HG03159 (cell line): ENCODE measurements around the gene CCDC74A.
"Not testable (repeated sequence)": the region's sequence is repeated elsewhere in the genome, so short reads cannot be mapped to it uniquely, and the experiment has no call there.

Experiments used
- ATAC-seq: cut with Tn5 transposase; IDR thresholded peaks from one replicate; pipeline ENCODE4 v1.9.1; 2021; ENCODE audit warnings: mild to moderate bottlenecking, moderate library complexity; ENCODE audit not compliant: unreplicated experiment

The CCDC74A gene

GRCh38 chr2:131498321-131498973 lies 29.2 kb upstream of the CCDC74A start:
- peak; percentile 79 for ATAC-seq

DNA sequence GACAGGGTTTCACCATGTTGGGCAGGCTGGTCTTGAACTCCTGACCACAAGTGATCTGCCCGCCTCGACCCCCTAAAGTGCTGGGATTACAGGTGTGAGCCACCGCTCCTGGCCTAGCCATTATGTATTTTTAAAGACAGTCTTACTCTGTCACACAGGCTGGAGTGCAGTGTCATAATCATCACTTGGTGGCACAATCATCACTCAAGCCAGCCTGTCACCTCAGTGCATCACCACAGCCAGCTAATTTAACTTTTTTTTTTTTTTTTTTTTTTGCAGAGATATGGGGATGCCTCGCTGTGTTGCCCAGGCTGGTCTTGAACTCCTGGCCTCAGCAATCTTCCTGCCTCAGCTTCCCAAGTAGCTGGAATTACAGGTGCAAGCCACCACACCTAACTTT lies 24.1 kb upstream of the CCDC74A start:
- ATAC-seq = not testable (repeated sequence)

- not testable (repeated sequence) for ATAC-seq
Observed at GRCh38 chr2:131504082-131504750, 23.5 kb upstream of the CCDC74A start.

- no peak for ATAC-seq
Observed at GRCh38 chr2:131509615-131510014, 18.1 kb upstream of the CCDC74A start.

GRCh38 chr2:131511291-131511968 lies 16.3 kb upstream of the CCDC74A start:
- ATAC-seq = not testable (repeated sequence)

- not testable (repeated sequence) for ATAC-seq
Observed at GRCh38 chr2:131511969-131512870, 15.5 kb upstream of the CCDC74A start.

DNA sequence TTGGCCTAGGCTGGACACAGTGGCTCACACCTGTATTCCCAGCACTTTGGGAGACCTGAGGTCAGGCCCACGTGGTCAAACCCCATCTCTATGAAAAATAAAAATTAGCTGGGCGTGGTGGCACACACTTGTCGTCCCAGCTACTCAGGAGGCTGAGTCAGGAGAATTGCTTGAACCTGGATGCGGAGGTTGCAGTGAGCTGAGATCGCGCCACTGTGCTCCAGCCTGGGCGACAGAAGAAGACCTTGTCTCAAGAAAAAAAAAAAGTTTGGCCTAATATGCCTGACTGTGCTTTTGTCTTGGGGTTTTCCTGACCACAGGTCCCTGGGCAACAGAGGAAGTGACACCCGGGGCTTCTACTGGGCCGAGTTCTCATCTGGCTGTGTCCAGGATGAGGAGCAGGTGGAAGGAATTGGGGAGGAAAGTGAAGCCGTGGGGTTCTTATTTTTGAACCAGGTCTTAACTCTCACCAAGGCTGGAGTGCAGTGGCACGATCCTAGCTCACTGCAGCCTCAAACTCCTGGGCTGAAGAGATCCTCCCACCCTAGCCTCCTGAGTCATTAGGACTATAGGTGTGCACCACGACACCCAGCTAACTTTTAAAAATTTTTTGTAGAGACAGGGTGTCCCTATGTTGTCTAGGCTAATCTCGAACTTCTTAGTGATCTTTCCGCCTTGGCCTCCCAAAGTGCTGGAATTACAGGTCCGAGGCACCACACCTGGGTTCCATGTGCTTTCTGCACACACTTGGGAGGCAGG lies 13.1 kb upstream of the CCDC74A start:
- ATAC-seq = peak; percentile 80

- not testable (repeated sequence) for ATAC-seq
Observed at GRCh38 chr2:131515235-131515634, 12.5 kb upstream of the CCDC74A start.

DNA sequence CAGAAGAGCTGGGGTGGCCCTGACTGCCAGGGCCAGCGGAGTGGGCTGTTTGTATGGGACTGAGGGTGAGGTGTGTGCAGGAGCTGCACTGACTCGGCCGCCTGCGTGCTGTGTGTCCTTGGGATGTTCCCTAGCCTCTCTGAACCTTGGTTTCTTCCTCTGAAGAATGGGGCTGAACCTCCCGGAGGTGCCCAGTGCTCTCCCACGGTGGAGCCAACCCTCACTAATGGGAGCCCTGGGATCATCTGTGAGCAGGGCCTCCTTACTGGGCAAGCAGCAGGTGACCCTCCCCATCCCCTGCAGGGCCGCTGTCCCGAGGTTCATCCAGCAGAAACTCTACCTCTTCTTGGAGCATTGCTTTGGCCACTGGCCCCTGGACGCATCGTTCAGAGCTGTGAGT lies 11.7 kb upstream of the CCDC74A start:
- no peak for ATAC-seq

GRCh38 chr2:131516621-131517020 lies 11.1 kb upstream of the CCDC74A start:
- not testable (repeated sequence) for ATAC-seq

GRCh38 chr2:131517106-131517831 lies 10.4 kb upstream of the CCDC74A start:
- ATAC-seq = no peak

DNA sequence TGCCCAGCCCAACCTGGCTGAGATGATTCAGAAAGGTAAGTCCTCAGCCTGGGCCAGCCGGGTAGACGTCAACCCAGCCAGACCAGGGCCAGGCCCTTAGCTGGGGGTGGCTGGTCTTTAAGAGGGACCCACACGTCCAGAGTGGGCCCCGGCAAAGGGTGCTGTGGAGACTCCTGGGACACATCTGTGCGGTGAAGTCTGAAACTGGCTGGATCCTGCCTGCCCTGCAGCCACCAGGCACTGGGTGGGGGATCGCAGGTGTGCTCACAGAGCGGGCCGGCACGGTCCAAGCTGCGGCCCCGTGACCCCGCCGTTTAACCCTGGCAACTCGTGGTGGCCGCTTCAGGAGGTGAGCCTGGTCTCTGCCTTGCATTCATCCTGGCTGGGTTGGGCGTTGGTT lies 9.8 kb upstream of the CCDC74A start:
- ATAC-seq = not testable (repeated sequence)

DNA sequence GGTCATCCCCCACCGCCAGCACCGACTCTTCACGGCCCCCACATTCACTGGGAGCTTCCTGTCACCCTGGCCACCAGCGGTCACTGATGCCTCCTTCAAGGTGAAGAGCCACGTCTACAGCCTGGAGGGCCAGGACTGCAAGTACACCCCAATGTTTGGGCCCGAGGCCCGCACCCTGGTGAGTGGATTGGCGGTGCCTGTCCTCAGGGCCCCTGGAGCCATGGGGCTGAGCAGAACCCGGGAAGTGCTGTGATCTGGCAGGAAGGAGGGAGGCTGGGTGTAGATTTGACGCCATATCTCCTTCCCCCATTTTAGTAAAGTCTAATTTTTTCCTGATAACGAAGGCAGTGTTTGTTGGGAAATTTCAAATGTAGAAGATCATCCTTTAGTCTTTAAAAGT lies 9.2 kb upstream of the CCDC74A start:
- ATAC-seq = not testable (repeated sequence)

- no peak for ATAC-seq
Observed at GRCh38 chr2:131519466-131519865, 8.2 kb upstream of the CCDC74A start.

GRCh38 chr2:131519871-131520470 lies 7.7 kb upstream of the CCDC74A start:
- ATAC-seq = not testable (repeated sequence)

DNA sequence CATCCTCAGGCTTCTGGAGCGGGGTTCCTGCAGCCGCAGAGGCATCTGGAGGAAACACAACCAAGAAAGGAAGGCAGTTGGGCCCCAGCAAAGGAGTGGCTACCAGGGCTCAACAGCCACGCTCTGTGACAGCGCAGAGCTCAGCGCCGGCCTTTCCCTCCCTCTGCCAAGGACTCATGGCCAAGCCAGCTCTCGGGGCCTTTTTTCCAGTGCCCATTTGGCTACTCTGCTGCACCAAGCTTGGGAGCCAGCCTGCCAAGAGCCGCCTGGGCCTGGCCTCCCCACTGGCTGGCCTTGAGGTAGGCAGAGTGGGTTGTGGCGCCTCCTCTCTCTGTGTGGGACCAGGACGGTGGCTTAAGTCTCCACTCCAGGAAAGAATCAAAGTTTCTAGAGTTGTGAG lies 7.2 kb upstream of the CCDC74A start:
- no peak for ATAC-seq

DNA sequence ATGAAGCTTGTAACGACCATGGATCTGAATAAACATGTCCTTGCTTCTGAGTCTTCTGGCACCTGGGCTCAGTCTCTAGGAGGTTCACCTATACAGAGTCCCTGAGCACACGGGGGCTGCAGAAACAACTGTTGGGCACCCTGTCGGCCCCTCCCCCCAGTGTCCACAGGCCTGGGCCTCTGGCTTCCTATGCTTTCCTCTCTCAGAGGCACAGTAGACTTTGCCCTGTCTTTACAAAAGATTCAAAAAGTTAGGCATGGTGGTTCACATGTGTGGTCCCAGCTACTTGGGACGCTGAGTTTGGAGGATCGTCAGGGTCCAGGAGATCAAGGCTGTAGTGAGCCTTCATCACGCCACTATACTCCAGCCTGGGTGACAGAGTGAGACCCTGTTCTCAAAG lies 6.2 kb upstream of the CCDC74A start:
- ATAC-seq = not testable (repeated sequence)

GRCh38 chr2:131521961-131522781 lies 5.5 kb upstream of the CCDC74A start:
- ATAC-seq = no peak
